A673 (cell line): ENCODE results near the gene CAVIN1. TPM values are rescaled to one million over a fixed set of nuclear protein-coding genes. Genes with fewer than 3 reads are reported as not detected.
A peak's percentile ranks its signal among the peaks of the same experiment; 100 is the strongest.

Source experiments
- BruUV-seq: library from RNA; stranded (reverse); fragments of 400-500 nt; replicated peaks from 2 replicates; lab custom pipeline; 2021; lab: Mats Ljungman, UMichigan
- CTCF ChIA-PET: fragments of 300-600 bp; sonication (Branson Sonifier 250); formaldehyde crosslinking; loops from one replicate; lab custom pipeline; 2022; ENCODE audit warnings: antibody characterized with exemption; lab: Charles Lee
- POLR2A ChIA-PET: fragments of 300-600 bp; sonication (Branson Sonifier 250); formaldehyde crosslinking; loops from one replicate; lab custom pipeline; 2022; ENCODE audit warnings: antibody characterized with exemption; ENCODE audit not compliant: low non-redundant PET; lab: Charles Lee
- DNase-seq: peaks from one replicate; pipeline ENCODE4 v3.0.0-alpha.2; 2015; ENCODE audit warnings: low spot score
- H3K27ac ChIP-seq: fragments of 200-600 bp; sonication (generic); 2 replicates; pipeline ENCODE4 v1.5.1; 2016; ENCODE audit warnings: mixed run types, low read depth, mild to moderate bottlenecking, mixed read lengths, antibody characterized with exemption, low read length; ENCODE audit not compliant: poor library complexity, severe bottlenecking
- H3K27me3 ChIP-seq: fragments of 200-600 bp; sonication (generic); replicated peaks from 2 replicates; pipeline ENCODE4 v1.6.1; 2017; ENCODE audit warnings: mixed run types, low read depth, mild to moderate bottlenecking, mixed read lengths, antibody characterized with exemption, low read length; ENCODE audit not compliant: insufficient read depth, poor library complexity
- H3K36me3 ChIP-seq: fragments of 200-600 bp; sonication (generic); 2 replicates; pipeline ENCODE4 v1.6.1; 2016; ENCODE audit warnings: mixed run types, mild to moderate bottlenecking, mixed read lengths, antibody characterized with exemption, low read length; ENCODE audit not compliant: insufficient read depth, poor library complexity, severe bottlenecking
- H3K4me1 ChIP-seq: fragments of 200-600 bp; sonication (generic); 2 replicates; pipeline ENCODE4 v1.6.1; 2017; ENCODE audit warnings: mixed run types, mild to moderate bottlenecking, mixed read lengths, antibody characterized with exemption, low read length; ENCODE audit not compliant: insufficient read depth, poor library complexity, severe bottlenecking
- H3K4me3 ChIP-seq: fragments of 200-600 bp; sonication (generic); 2 replicates; pipeline ENCODE4 v1.5.1; 2016; ENCODE audit warnings: low read depth, mixed run types, mild to moderate bottlenecking, mixed read lengths, low read length; ENCODE audit not compliant: poor library complexity, severe bottlenecking
- H3K9me3 ChIP-seq: fragments of 200-600 bp; sonication (generic); 2 replicates; pipeline ENCODE4 v1.6.1; 2016; ENCODE audit warnings: mixed run types, low read depth, mild to moderate bottlenecking, mixed read lengths, antibody characterized with exemption, low read length; ENCODE audit not compliant: poor library complexity, severe bottlenecking
- EZH2 ChIP-seq: fragments of 200-600 bp; sonication (generic); IDR thresholded peaks from 2 replicates; pipeline ENCODE4 v1.6.1; 2017; ENCODE audit warnings: borderline replicate concordance, low read depth, mild to moderate bottlenecking, mixed read lengths, antibody characterized with exemption, low read length; ENCODE audit not compliant: poor library complexity, severe bottlenecking
- intact Hi-C: fragments of 100-400 bp; cut with micrococcal nuclease; formaldehyde crosslinking; loops from one replicate; pipeline ENCODE4 v1.10.0; 2022; ENCODE audit not compliant: unreplicated experiment
- total RNA-seq: library from RNA; stranded (reverse); gene quantifications from 2 replicates; pipeline ENCODE4 v1.2.3, GENCODE V29; 2021
- TF ChIP-seq, protein P1 (sequence below): fragments of 300-800, 200-600 bp; sonication (generic); conservative IDR thresholded peaks from 2 replicates; pipeline ENCODE4 v1.5.1; 2017; ENCODE audit warnings: low read depth, mild to moderate bottlenecking, antibody characterized with exemption, low read length, moderate library complexity, mixed read lengths

Gene CAVIN1
- total RNA-seq, 1 experiment from 2014 or later = 19.9 TPM

DNA sequence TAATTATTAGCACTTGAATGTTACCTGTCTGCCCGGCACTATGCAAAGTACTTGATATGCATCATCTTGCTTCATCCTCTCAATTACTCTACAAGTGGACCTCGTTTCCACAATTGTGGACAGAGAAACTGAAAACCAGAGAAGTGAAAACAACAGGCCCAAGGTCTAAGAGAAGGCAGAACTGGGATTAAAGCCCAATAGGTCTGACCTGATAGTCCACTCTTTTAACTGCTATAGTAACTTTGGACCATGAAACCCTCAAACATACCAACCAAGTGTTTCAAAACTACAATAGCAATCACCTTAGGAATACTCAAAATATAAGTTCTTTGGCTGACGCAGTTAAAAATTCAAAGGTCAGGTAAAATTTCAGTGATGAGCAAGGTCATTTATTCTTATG, 42.1 kb downstream of the CAVIN1 start:
- POLR2A ChIA-PET = no interaction called here
- H3K4me1 ChIP-seq = peaks cover 11% of the 10 kb centered on the region
- H3K4me3 ChIP-seq = no peak overlapping the region
- no peak overlapping the region for H3K27ac ChIP-seq
- DNase-seq = no peak
- H3K9me3 ChIP-seq = no peaks in the 10 kb centered on the region
- no TSS peak for BruUV-seq
- CTCF ChIA-PET = no interaction called here
- intact Hi-C loops = no loop called here
- TF ChIP-seq EZH2 = no peak
- TF ChIP-seq, protein P1, sequence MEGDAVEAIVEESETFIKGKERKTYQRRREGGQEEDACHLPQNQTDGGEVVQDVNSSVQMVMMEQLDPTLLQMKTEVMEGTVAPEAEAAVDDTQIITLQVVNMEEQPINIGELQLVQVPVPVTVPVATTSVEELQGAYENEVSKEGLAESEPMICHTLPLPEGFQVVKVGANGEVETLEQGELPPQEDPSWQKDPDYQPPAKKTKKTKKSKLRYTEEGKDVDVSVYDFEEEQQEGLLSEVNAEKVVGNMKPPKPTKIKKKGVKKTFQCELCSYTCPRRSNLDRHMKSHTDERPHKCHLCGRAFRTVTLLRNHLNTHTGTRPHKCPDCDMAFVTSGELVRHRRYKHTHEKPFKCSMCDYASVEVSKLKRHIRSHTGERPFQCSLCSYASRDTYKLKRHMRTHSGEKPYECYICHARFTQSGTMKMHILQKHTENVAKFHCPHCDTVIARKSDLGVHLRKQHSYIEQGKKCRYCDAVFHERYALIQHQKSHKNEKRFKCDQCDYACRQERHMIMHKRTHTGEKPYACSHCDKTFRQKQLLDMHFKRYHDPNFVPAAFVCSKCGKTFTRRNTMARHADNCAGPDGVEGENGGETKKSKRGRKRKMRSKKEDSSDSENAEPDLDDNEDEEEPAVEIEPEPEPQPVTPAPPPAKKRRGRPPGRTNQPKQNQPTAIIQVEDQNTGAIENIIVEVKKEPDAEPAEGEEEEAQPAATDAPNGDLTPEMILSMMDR = no peak
- H3K27me3 ChIP-seq = no peaks in the 10 kb centered on the region
- no peaks in the 10 kb centered on the region for H3K36me3 ChIP-seq

- BruUV-seq = no TSS peak
Measured at GRCh38 chr17:42378959-42379594, 44.0 kb downstream of the CAVIN1 start.

GRCh38 chr17:42378359-42378958, 44.6 kb downstream of the CAVIN1 start:
- Histone ChIP-seq H3K27ac (peak overlapping the region; percentile 57), H3K9me3 (no peaks in the 10 kb centered on the region), H3K36me3 (no peaks in the 10 kb centered on the region), H3K27me3 (no peaks in the 10 kb centered on the region), H3K4me1 (peaks cover 11% of the 10 kb centered on the region), H3K4me3 (peak overlapping the region; percentile 30)
- TF ChIP-seq, protein P1 = no peak
- TF ChIP-seq EZH2 = no peak
- ChIA-PET POLR2A (no interaction called here), CTCF (no interaction called here)
- BruUV-seq = no TSS peak
- intact Hi-C loops = no loop called here
- no peak for DNase-seq

More at GRCh38 chr17:42378959-42379594, 44.0 kb downstream of the CAVIN1 start:
- CTCF ChIA-PET = no interaction called here
- POLR2A ChIA-PET = no interaction called here
- Histone ChIP-seq H3K27ac (peak overlapping the region; percentile 57), H3K9me3 (no peaks in the 10 kb centered on the region), H3K4me3 (peak overlapping the region; percentile 30), H3K4me1 (peaks cover 11% of the 10 kb centered on the region), H3K27me3 (no peaks in the 10 kb centered on the region), H3K36me3 (no peaks in the 10 kb centered on the region)
- peak; percentile 11 for DNase-seq
- TF ChIP-seq, protein P1 = no peak
- TF ChIP-seq EZH2 = no peak
- intact Hi-C loops = no loop called here
